ENCODE results near the gene ATP5IF1. TPM values are rescaled to one million over a fixed set of nuclear protein-coding genes. Genes with fewer than 3 reads are reported as not detected.

The ATP5IF1 gene
- total and polyA plus RNA-seq, 3 donors from 2014 or later = 259 to 702 (median 345) TPM

DNA sequence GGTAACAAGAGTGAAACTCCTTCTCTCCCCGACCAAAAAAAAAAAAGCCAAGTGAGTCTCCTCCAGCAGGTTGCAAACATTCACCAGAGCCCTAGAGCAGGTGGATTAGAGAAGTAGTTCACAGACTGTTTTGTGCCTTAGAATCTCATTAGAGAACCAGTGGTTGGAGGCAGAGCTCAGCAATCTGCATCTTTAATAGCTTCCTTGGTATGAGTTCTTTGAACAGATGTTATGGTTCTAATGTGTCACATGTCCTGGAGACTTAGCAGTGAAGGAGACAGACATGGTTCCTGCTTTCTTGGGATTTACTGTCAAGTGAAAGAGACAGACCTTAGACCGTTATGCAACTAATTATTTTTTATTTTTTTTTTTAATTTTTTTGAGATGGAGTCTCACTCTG lies 50.2 kb downstream of the ATP5IF1 start:
- Histone ChIP-seq H3K4me3 (no peak overlapping the region), H3K27ac (no peak overlapping the region), H3K9me3 (no peaks in the 10 kb centered on the region), H3K27me3 (no peaks in the 10 kb centered on the region), H3K36me3 (ENCODE audit: low read depth, missing control alignments) (no peaks in the 10 kb centered on the region), H3K4me1 (no peaks in the 10 kb centered on the region)
- intact Hi-C loops (cut with DNase I; ENCODE audit: low total_unique reads) = no loop called here
- DNase-seq = no peak
- TF ChIP-seq, protein P1, sequence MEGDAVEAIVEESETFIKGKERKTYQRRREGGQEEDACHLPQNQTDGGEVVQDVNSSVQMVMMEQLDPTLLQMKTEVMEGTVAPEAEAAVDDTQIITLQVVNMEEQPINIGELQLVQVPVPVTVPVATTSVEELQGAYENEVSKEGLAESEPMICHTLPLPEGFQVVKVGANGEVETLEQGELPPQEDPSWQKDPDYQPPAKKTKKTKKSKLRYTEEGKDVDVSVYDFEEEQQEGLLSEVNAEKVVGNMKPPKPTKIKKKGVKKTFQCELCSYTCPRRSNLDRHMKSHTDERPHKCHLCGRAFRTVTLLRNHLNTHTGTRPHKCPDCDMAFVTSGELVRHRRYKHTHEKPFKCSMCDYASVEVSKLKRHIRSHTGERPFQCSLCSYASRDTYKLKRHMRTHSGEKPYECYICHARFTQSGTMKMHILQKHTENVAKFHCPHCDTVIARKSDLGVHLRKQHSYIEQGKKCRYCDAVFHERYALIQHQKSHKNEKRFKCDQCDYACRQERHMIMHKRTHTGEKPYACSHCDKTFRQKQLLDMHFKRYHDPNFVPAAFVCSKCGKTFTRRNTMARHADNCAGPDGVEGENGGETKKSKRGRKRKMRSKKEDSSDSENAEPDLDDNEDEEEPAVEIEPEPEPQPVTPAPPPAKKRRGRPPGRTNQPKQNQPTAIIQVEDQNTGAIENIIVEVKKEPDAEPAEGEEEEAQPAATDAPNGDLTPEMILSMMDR (IDR thresholded peaks at IDR 0.05) = no peak
- no peak for TF ChIP-seq POLR2A (IDR thresholded peaks at IDR 0.05)
- WGBS, 2 donors = 49 to 64% methylated on average over 2 of the region's 2 CpGs

Other genes with a start within 250 kb of the ATP5IF1 start
- 10 to 100 TPM; 31.5 to 41.9 TPM for gene EYA3, start 147.5 kb upstream of the ATP5IF1 start, total RNA-seq
- 28.3 TPM for gene EYA3, start 147.5 kb upstream of the ATP5IF1 start, polyA plus RNA-seq (ENCODE audit: insufficient read depth, low read depth, low replicate concordance)
- 1 to 10 TPM in 1 of 2 donors, under 1 TPM in 1; 0.94 to 1.7 TPM for gene PTAFR, start 59.4 kb upstream of the ATP5IF1 start, total RNA-seq
- 4.9 TPM for gene PTAFR, start 59.4 kb upstream of the ATP5IF1 start, polyA plus RNA-seq (ENCODE audit: insufficient read depth, low read depth, low replicate concordance)
- gene DNAJC8, start 3.1 kb upstream of the ATP5IF1 start, total RNA-seq = 10 to 100 TPM; 44.7 to 48.0 TPM
- 86.5 TPM for gene DNAJC8, start 3.1 kb upstream of the ATP5IF1 start, polyA plus RNA-seq (ENCODE audit: insufficient read depth, low read depth, low replicate concordance)
- 10 to 100 TPM; 36.7 to 43.7 TPM for gene SESN2, start 23.4 kb downstream of the ATP5IF1 start, total RNA-seq
- 16.9 TPM for gene SESN2, start 23.4 kb downstream of the ATP5IF1 start, polyA plus RNA-seq (ENCODE audit: insufficient read depth, low read depth, low replicate concordance)
- gene MED18, start 92.9 kb downstream of the ATP5IF1 start, total RNA-seq = 10 to 100 TPM; 17.0 to 19.9 TPM
- 18.0 TPM for gene MED18, start 92.9 kb downstream of the ATP5IF1 start, polyA plus RNA-seq (ENCODE audit: insufficient read depth, low read depth, low replicate concordance)
- 10 to 100 TPM; 40.9 to 51.8 TPM for gene PHACTR4, start 133.6 kb downstream of the ATP5IF1 start, total RNA-seq
- gene PHACTR4, start 133.6 kb downstream of the ATP5IF1 start, polyA plus RNA-seq (ENCODE audit: insufficient read depth, low read depth, low replicate concordance) = 33.1 TPM